Smooth muscle cell (in vitro differentiated cells): ENCODE measurements around the gene PLEKHA6. TPM values are rescaled to one million over a fixed set of nuclear protein-coding genes. Genes with fewer than 3 reads are reported as not detected.
A peak's percentile ranks its signal among the peaks of the same experiment; 100 is the strongest.

Experiments
- DNase-seq: peaks from one replicate; lab custom pipeline; 2025; ENCODE audit not compliant: unreplicated experiment; lab: John Stamatoyannopoulos, UW
- H2AFZ ChIP-seq: fragments of 200-600 bp; sonication (generic); 2 replicates; pipeline ENCODE4 v1.6.0; 2016; ENCODE audit warnings: antibody characterized with exemption, low read depth, mild to moderate bottlenecking
- H3F3A ChIP-seq: fragments of 200-600 bp; sonication (generic); 2 replicates; pipeline ENCODE4 v1.6.0; 2017; ENCODE audit warnings: antibody characterized with exemption, low read depth
- H3K27ac ChIP-seq: fragments of 200-600 bp; sonication (generic); 2 replicates; pipeline ENCODE4 v1.5.1; 2016; ENCODE audit warnings: low read depth, mild to moderate bottlenecking
- H3K27me3 ChIP-seq: fragments of 200-600 bp; sonication (generic); 2 replicates; pipeline ENCODE4 v1.6.1; 2016; ENCODE audit warnings: low read depth, mild to moderate bottlenecking
- H3K36me3 ChIP-seq: fragments of 200-600 bp; sonication (generic); 2 replicates; pipeline ENCODE4 v1.5.1; 2016; ENCODE audit warnings: low read depth
- H3K4me1 ChIP-seq: fragments of 200-600 bp; sonication (generic); 2 replicates; pipeline ENCODE4 v1.5.1; 2016; ENCODE audit warnings: low read depth
- H3K4me2 ChIP-seq: fragments of 200-600 bp; sonication (generic); 2 replicates; pipeline ENCODE4 v1.6.0; 2016; ENCODE audit warnings: mild to moderate bottlenecking
- H3K4me3 ChIP-seq: fragments of 200-600 bp; sonication (generic); 2 replicates; pipeline ENCODE4 v1.5.1; 2016; ENCODE audit warnings: mild to moderate bottlenecking
- H3K79me2 ChIP-seq: fragments of 200-600 bp; sonication (generic); 2 replicates; pipeline ENCODE4 v1.6.0; 2016; ENCODE audit warnings: low read depth, mild to moderate bottlenecking
- H3K9ac ChIP-seq: fragments of 200-600 bp; sonication (generic); 2 replicates; pipeline ENCODE4 v1.6.0; 2016; ENCODE audit warnings: low read depth
- H3K9me3 ChIP-seq: fragments of 200-600 bp; sonication (generic); replicated peaks from 2 replicates; pipeline ENCODE4 v1.5.1; 2016; ENCODE audit warnings: low read depth
- H4K20me1 ChIP-seq: fragments of 200-600 bp; sonication (generic); 2 replicates; pipeline ENCODE4 v1.6.0; 2016; ENCODE audit warnings: low read depth
- WGBS: methylation state at CpG from one replicate; pipeline ENCODE4 v1.1.7; 2016; ENCODE audit warnings: low lambda C conversion rate; 5-methylcytosine and 5-hydroxymethylcytosine counted together
- polyA plus RNA-seq: library from polyadenylated mRNA; unstranded; fragments of >200 nt; fragmentation: Nextera tagmentation; extraction: Ambion mirVana; gene quantifications from 2 replicates; pipeline ENCODE4 v1.2.1, GENCODE V29; 2016
- total RNA-seq: library from RNA; depleted of rRNA; stranded (reverse); fragments of >200 nt; gene quantifications from 2 replicates; pipeline ENCODE4 v1.2.3, GENCODE V29; 2014
- TF ChIP-seq, protein P1 (sequence below): fragments of 200-600 bp; sonication (generic); IDR thresholded peaks from 2 replicates; pipeline ENCODE4 v1.5.1; 2017; ENCODE audit warnings: borderline replicate concordance, mild to moderate bottlenecking, antibody characterized with exemption; ENCODE audit not compliant: insufficient read depth, poor library complexity, severe bottlenecking

The PLEKHA6 gene
- total and polyA plus RNA-seq, 2 experiments from 2014 or later: 0.45 to 0.85 TPM

DNA sequence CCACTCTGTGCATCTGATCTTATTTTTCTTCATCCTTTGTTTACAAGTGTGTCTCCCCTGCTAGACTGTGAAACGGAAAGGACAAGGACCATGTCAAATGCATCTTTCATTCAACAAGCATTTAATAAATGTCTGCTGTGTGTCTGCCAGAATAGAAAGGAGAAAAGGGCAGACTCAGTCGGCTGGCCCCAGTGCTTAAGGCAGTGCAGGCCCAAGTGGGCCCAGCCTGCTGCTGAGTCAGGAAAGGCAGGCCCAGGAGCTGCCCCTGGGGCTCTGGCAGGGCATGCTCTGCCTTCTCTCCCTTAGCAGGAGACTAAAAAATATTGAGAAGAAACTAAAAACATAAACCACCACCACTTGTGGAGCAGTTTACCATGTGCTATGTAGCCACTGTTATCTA, 38.1 kb downstream of the PLEKHA6 start:
- H3K4me3 ChIP-seq: no peak overlapping the region
- H3K79me2 ChIP-seq: no peaks in the 10 kb centered on the region
- no peak for DNase-seq
- H3K27me3 ChIP-seq: no peaks in the 10 kb centered on the region
- H2AFZ ChIP-seq: no peak overlapping the region
- peak overlapping the region; percentile 34 for H3K4me2 ChIP-seq
- peak overlapping the region; percentile 22 for H3K9ac ChIP-seq
- peaks cover 10% of the 10 kb centered on the region for H3F3A ChIP-seq
- H3K9me3 ChIP-seq: no peaks in the 10 kb centered on the region
- H3K36me3 ChIP-seq: no peaks in the 10 kb centered on the region
- 13% methylated on average over 2 of the region's 2 CpGs for WGBS
- H3K4me1 ChIP-seq: peaks cover 38% of the 10 kb centered on the region
- TF ChIP-seq, protein P1, sequence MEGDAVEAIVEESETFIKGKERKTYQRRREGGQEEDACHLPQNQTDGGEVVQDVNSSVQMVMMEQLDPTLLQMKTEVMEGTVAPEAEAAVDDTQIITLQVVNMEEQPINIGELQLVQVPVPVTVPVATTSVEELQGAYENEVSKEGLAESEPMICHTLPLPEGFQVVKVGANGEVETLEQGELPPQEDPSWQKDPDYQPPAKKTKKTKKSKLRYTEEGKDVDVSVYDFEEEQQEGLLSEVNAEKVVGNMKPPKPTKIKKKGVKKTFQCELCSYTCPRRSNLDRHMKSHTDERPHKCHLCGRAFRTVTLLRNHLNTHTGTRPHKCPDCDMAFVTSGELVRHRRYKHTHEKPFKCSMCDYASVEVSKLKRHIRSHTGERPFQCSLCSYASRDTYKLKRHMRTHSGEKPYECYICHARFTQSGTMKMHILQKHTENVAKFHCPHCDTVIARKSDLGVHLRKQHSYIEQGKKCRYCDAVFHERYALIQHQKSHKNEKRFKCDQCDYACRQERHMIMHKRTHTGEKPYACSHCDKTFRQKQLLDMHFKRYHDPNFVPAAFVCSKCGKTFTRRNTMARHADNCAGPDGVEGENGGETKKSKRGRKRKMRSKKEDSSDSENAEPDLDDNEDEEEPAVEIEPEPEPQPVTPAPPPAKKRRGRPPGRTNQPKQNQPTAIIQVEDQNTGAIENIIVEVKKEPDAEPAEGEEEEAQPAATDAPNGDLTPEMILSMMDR: no peak
- H3K27ac ChIP-seq: peak overlapping the region; percentile 99
- no peaks in the 10 kb centered on the region for H4K20me1 ChIP-seq

DNA sequence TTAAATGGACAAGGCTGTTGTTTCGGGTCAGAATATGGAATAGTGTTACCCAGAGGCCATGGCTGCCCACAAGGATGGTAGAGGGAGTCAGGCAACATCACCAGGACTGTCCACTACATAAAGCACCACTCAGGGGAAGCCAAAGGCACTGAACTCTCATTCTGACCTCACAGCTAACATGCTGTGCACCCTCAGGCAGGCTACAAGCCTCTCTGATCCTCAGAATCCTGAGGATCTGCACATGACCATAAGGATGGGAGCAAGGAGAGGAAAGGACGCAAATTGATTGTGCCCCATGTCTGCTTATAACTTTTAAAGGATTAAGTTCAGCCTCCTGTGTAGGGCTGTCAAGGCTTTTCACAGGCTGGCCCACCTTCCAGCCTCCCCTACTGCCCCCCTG, 38.7 kb downstream of the PLEKHA6 start:
- H3K4me2 ChIP-seq: peak overlapping the region; percentile 20

DNA sequence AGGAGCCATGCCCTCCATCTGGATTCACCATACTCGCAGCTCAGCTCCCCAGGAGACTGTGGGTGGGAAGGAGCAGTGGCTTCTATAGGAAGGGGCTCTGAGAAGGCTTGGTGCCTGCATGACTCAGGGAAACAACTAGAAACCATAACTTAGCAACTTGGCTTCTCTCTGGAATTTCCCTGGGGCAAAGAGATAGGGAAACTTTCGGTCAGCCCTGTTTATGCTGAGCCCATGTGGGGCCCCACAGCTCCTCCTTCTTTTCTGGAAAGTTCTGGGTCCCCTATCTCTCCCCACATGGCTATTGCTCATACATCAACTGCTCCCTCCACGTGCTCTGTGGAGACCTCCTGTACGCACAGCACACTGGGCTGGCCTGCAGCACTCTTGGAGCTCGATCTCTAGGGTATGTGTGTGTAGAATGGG, 39.3 kb downstream of the PLEKHA6 start:
- H3K36me3 ChIP-seq: no peaks in the 10 kb centered on the region
- H3F3A ChIP-seq: peaks cover 10% of the 10 kb centered on the region
- H3K4me3 ChIP-seq: no peak overlapping the region
- H4K20me1 ChIP-seq: no peaks in the 10 kb centered on the region
- DNase-seq: no peak
- WGBS: 13% methylated on average over 5 of the region's 5 CpGs
- H3K9me3 ChIP-seq: no peaks in the 10 kb centered on the region
- H3K4me2 ChIP-seq: peak overlapping the region; percentile 78
- H3K27me3 ChIP-seq: no peaks in the 10 kb centered on the region
- H2AFZ ChIP-seq: no peak overlapping the region
- peak overlapping the region; percentile 99 for H3K27ac ChIP-seq
- peaks cover 36% of the 10 kb centered on the region for H3K4me1 ChIP-seq
- H3K79me2 ChIP-seq: no peaks in the 10 kb centered on the region
- TF ChIP-seq, protein P1: no peak
- peak overlapping the region; percentile 95 for H3K9ac ChIP-seq

More for the DNA sequence above, 38.7 kb downstream of the PLEKHA6 start:
- no peak for DNase-seq
- Histone ChIP-seq H3K4me1 (peaks cover 36% of the 10 kb centered on the region), H3K79me2 (no peaks in the 10 kb centered on the region), H3K4me3 (no peak overlapping the region), H3K9ac (peak overlapping the region; percentile 22), H4K20me1 (no peaks in the 10 kb centered on the region), H3K27ac (peak overlapping the region; percentile 99), H3K27me3 (no peaks in the 10 kb centered on the region), H3K9me3 (no peaks in the 10 kb centered on the region), H3K36me3 (no peaks in the 10 kb centered on the region), H2AFZ (no peak overlapping the region), H3F3A (peaks cover 10% of the 10 kb centered on the region)
- TF ChIP-seq, protein P1: no peak
- WGBS: 100% methylated on average over 2 of the region's 2 CpGs

DNA sequence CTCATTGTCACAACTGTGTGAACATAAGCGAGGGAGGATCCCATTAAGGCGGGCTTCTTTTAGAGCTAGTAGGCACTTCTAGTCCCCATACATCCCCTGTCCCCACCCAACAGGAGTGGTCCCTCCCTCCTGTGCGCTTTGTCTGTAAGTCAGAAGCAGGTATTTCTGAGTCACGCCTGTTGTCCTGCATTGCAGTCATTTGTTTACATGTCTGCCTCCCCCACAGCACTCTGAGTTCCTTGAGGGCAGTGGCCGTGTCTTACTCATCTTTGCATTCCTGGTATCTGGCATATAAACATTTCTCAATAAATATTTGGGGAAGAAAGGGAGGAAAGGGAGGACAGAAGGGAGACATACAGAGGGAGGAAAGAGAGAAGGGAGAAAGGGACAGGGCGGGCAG, 40.3 kb downstream of the PLEKHA6 start:
- peak overlapping the region; percentile 78 for H3K4me2 ChIP-seq
- 32% methylated on average over 6 of the region's 6 CpGs for WGBS
- no peaks in the 10 kb centered on the region for H3K9me3 ChIP-seq
- peaks cover 36% of the 10 kb centered on the region for H3K4me1 ChIP-seq
- TF ChIP-seq, protein P1: no peak
- DNase-seq: no peak
- peaks cover 10% of the 10 kb centered on the region for H3F3A ChIP-seq
- no peaks in the 10 kb centered on the region for H3K27me3 ChIP-seq
- peak overlapping the region; percentile 95 for H3K9ac ChIP-seq
- no peak overlapping the region for H2AFZ ChIP-seq
- H3K36me3 ChIP-seq: no peaks in the 10 kb centered on the region
- peak overlapping the region; percentile 99 for H3K27ac ChIP-seq
- no peaks in the 10 kb centered on the region for H4K20me1 ChIP-seq
- no peak overlapping the region for H3K4me3 ChIP-seq
- no peaks in the 10 kb centered on the region for H3K79me2 ChIP-seq
